ENCODE data around the gene CITED1.

The CITED1 gene

DNA sequence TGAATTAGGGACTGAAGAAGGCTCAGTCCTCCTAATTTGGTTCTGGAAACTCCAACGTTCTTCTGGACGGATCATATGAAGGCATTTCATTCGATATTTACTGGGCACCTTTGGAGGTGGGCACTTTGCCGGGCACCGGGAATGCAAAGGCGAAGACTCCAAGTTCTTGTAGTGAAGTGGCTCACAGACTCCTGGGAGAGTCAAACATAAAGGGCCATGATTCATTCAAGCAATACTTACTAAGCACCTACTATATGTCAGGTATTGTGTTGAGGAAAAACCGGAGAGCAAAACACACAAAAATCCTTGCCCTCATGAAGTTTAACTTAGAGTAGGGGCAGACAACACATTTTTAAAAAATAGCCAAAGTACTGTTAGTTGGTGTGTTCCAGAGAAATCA lies 49.9 kb downstream of the CITED1 start:
- no peak for DNase-seq (ENCODE audit: low read depth)
- no peak overlapping the region for H3K4me3 ChIP-seq (ENCODE audit: low read length)
- TF ChIP-seq, protein P1, sequence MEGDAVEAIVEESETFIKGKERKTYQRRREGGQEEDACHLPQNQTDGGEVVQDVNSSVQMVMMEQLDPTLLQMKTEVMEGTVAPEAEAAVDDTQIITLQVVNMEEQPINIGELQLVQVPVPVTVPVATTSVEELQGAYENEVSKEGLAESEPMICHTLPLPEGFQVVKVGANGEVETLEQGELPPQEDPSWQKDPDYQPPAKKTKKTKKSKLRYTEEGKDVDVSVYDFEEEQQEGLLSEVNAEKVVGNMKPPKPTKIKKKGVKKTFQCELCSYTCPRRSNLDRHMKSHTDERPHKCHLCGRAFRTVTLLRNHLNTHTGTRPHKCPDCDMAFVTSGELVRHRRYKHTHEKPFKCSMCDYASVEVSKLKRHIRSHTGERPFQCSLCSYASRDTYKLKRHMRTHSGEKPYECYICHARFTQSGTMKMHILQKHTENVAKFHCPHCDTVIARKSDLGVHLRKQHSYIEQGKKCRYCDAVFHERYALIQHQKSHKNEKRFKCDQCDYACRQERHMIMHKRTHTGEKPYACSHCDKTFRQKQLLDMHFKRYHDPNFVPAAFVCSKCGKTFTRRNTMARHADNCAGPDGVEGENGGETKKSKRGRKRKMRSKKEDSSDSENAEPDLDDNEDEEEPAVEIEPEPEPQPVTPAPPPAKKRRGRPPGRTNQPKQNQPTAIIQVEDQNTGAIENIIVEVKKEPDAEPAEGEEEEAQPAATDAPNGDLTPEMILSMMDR (conservative IDR thresholded peaks at IDR 0.05; ENCODE audit: low read depth, low read length), result no peak

DNA sequence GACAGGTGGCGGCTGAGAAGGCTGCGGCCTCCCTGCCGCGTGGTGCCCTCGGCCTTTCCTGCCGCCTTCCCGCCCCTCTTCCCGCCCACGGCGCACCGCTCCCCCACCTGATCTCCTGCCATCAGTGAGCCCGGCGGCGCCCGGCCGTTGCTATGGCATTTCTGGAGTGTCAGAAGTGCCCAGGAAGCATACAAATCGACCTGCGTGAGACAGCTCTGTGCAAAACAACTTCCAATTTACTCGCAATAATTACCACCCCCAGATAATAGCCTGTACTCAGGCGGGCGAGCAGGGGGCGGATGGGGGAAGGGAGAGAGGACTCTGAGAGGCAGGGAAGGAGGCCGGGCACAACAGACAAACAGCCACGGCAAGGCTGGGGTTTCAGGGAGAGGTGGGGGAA lies 50.3 kb downstream of the CITED1 start:
- H3K4me3 ChIP-seq (ENCODE audit: low read length), result peak overlapping the region; percentile 14
- TF ChIP-seq, protein P1 (conservative IDR thresholded peaks at IDR 0.05; ENCODE audit: low read depth, low read length), result no peak
- DNase-seq (ENCODE audit: low read depth), result no peak

DNA sequence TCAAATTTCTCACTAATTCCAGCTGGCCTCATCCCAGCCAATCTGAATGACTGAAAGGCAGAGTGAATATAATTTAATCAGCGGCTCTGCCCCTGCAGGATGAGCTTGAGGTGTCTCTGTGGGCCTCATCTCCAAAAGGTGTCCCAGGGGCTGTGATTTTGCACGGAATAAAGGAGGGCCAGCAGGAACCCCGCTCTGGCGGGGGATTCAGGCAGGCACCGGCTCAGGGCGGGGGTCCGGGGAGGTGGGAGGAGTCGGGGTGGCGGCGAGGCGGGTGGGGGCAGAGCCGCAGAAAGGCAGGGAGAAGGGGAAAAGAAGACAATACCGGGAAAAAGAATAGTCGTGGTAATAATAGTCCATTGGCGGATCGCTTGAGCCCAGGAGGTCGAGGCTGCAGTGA lies 50.9 kb downstream of the CITED1 start:
- DNase-seq (ENCODE audit: low read depth), result no peak
- TF ChIP-seq, protein P1 (conservative IDR thresholded peaks at IDR 0.05; ENCODE audit: low read depth, low read length), result no peak
- no peak overlapping the region for H3K4me3 ChIP-seq (ENCODE audit: low read length)

DNA sequence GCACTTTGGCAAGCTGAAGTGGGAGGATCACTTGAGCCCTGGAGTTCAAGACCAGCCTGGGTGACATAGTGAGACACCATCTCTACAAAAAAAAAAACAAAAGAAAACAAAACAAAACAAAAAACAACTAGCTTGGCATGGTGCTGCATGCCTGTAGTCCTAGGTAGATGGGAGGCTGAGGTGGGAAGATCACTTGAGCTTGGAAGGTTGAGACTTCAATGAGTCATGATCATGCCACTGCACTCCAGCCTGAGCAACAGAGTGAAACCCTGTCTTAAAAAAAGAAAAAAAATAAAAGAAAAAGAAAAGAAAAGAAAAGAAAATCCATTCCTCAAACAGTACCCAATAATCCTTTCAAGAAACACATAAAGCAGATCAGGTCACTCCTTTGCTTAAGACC lies 52.0 kb downstream of the CITED1 start:
- DNase-seq (ENCODE audit: low read depth), result no peak
- TF ChIP-seq, protein P1 (conservative IDR thresholded peaks at IDR 0.05; ENCODE audit: low read depth, low read length), result no peak
- no peak overlapping the region for H3K4me3 ChIP-seq (ENCODE audit: low read length)

All from retinal pigment epithelial cell (primary cell).